Activated CD4-positive, CD25-positive, alpha-beta regulatory T cell (primary cell): Measurements from ENCODE around the gene SOCS1.

Source experiments
- DNase-seq, 4 experiments: peaks; one replicate each; lab custom pipeline; 2025; lab: John Stamatoyannopoulos, UW

Gene SOCS1

GRCh38 chr16:11285842-11286241 is 29.8 kb upstream of the SOCS1 start:
- no peak for DNase-seq

- no peak for DNase-seq
Measured at GRCh38 chr16:11283820-11284248, 27.8 kb upstream of the SOCS1 start.

GRCh38 chr16:11280616-11281522 is 24.9 kb upstream of the SOCS1 start, which contains the start of gene PRM1:
TSS of gene PRM1 (minus strand) at chr16:11281330. CDS start at chr16:11281238, 92 bp downstream.
- no peak for DNase-seq

- no peak for DNase-seq
Measured at GRCh38 chr16:11278681-11279628, 23.0 kb upstream of the SOCS1 start.

- DNase-seq, result no peak
Measured at GRCh38 chr16:11277607-11278337, 21.8 kb upstream of the SOCS1 start.

- no peak for DNase-seq
Measured at GRCh38 chr16:11276896-11277593, 21.0 kb upstream of the SOCS1 start.

GRCh38 chr16:11276143-11276895 is 20.3 kb upstream of the SOCS1 start, which contains the start of gene PRM2:
TSS of gene PRM2 (minus strand) at chr16:11276480. CDS start at chr16:11276370, 110 bp downstream.
- no peak for DNase-seq

GRCh38 chr16:11274964-11275363 is 19.0 kb upstream of the SOCS1 start:
- DNase-seq, result no peak

GRCh38 chr16:11273721-11274324 is 17.8 kb upstream of the SOCS1 start:
- no peak for DNase-seq

- no peak for DNase-seq
Measured at GRCh38 chr16:11272921-11273720, 17.1 kb upstream of the SOCS1 start, which contains the start of gene PRM3. TSS of gene PRM3 (minus strand) at chr16:11273629. CDS start at chr16:11273595, 34 bp downstream.

GRCh38 chr16:11272484-11272883 is 16.5 kb upstream of the SOCS1 start:
- no peak for DNase-seq

GRCh38 chr16:11271610-11272009 is 15.6 kb upstream of the SOCS1 start:
- no peak for DNase-seq

- DNase-seq, result no peak
Measured at GRCh38 chr16:11270602-11271162, 14.7 kb upstream of the SOCS1 start.

- no peak for DNase-seq
Measured at GRCh38 chr16:11268921-11269375, 12.9 kb upstream of the SOCS1 start, which contains the start of gene TNP2. TSS of gene TNP2 (minus strand) at chr16:11269325. CDS start at chr16:11269262, 63 bp downstream.

- DNase-seq, result no peak
Measured at GRCh38 chr16:11265124-11265523, 9.1 kb upstream of the SOCS1 start.

GRCh38 chr16:11264155-11264832 is 8.3 kb upstream of the SOCS1 start:
- no peak for DNase-seq

- DNase-seq, result no peak
Measured at GRCh38 chr16:11263737-11264136, 7.7 kb upstream of the SOCS1 start.

GRCh38 chr16:11262915-11263314 is 6.9 kb upstream of the SOCS1 start:
- no peak for DNase-seq
